SKM-1 (cell line): ENCODE data around the gene ABHD11.
"Not testable (repeated sequence)": the region's sequence is repeated elsewhere in the genome, so short reads cannot be mapped to it uniquely, and the experiment has no call there.

Source experiments
- DNase-seq: peaks from one replicate; lab custom pipeline; 2025; ENCODE audit not compliant: unreplicated experiment; lab: John Stamatoyannopoulos, UW

The ABHD11 gene, protein sequence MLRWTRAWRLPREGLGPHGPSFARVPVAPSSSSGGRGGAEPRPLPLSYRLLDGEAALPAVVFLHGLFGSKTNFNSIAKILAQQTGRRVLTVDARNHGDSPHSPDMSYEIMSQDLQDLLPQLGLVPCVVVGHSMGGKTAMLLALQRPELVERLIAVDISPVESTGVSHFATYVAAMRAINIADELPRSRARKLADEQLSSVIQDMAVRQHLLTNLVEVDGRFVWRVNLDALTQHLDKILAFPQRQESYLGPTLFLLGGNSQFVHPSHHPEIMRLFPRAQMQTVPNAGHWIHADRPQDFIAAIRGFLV

DNA sequence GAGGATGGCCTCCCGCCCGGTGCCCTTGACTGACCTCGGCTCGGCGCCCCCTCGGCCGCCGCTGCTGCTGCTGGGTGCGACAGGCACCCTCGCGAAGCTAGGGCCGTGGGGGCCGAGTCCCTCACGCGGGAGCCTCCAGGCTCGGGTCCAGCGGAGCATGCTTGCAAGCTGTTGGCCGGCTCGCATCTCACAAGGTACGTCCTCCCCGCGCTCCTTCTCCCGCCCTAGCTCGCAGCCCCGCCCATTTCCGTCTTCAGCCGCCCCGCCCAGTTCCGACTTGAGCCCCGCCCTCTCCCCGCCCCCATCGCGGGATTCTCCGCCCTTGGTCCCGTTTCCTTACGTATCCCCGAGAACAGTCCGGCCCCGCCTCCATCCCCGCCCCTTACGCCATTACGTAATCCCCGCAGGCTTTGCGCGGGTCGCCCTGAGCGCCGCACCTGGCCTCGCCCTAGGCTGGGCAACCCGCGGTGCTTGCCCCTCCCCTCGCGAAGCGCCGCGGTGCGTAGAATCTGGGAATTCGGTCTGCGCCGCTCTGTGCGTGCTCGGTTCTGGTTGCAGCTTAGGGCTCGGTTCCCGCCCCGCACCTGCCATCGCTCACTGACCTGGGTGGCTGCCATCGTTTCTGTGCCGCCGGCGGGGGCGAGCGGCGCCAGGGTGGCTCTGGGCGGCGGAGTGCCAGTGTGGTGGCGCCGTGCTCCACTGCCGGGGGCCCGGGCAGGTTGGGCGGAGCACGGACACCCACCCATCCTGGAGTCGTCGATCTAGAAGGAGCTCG, at the start of gene ABHD11:
TSS of gene ABHD11 (minus strand) at position 191 of the 775 bp plus-strand sequence. CDS start at position 159, 32 bp downstream.
- DNase-seq, result peak; percentile 82

DNA sequence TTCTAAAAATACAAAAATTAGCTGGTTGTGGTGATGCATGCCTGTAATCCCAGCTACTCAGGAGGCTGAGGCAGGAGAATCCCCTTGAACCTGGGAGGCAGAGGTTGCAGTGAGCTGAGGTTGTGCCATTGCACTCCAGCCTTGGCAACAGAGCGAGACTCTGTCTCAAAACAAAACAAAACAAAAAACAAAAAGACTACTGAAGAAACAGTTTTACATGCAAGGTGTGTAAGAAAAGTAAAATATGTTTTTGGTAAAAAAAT, 49.1 kb upstream of the ABHD11 start:
- not testable (repeated sequence) for DNase-seq

DNA sequence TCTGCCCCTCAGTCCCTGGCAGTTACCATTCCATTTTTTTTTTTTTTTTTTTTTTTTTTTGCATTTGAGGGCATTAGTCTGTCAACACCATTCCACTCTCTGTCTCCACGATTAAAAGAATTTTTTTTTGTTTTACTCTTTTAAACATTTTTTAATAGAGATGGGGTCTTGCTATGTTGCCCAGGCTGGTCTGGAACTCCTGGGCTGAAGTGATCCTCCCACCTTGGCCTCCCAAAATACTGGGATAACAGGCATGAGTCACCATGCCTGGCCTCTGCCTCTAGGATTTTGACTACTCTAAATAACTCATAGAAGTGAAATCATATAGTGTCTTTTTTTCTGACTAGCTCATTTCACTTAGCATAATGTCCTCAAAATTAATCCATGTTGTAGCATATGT, 48.0 kb upstream of the ABHD11 start:
- DNase-seq, result no peak

DNA sequence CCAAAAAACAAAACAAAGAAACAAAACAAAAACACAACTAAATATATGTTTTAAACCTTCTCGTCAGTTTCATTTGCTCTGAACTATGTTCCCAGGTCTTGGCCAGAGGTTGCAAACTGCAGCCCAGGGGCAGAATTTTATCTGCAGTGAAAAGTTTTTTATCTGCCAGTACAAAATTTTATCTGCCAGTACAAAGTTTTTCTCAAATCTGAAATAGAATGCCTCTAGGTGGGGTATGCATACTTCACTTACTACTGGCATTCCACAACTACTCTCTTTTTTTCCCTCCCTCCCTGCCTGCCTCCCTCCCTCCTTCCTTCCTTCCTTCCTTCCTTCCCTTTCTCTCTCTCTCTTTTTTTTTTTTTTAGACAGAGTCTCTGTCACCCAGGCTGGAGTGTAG, 40.9 kb upstream of the ABHD11 start:
- DNase-seq, result no peak

DNA sequence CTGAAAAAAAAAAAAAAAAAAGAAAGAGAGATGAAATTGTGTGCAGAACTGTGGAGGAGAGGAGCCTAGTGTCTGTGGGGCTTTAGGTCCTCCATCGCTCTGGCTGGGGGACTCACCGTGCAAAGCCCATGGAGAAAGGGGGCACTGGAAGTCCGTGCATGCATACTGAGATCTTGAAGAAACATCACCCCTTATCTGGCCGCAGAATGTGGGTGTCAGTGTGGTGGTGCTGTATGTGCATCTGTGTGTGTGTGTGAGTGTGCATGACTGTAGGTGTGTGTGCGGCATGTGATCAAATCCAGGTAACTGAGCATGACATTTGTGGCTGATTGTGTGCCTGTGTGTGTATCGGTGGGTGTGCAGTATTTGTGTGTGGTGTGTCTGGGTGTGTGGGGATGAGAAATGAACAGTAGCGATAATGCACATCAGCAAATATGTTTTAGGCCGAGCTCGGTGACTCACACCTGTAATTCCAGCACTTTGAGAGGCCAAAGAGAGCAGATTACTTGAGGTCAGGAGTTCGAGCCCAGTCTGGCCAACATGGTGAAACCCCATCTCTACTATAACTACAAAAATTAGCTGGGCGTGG, 40.3 kb upstream of the ABHD11 start:
- no peak for DNase-seq

DNA sequence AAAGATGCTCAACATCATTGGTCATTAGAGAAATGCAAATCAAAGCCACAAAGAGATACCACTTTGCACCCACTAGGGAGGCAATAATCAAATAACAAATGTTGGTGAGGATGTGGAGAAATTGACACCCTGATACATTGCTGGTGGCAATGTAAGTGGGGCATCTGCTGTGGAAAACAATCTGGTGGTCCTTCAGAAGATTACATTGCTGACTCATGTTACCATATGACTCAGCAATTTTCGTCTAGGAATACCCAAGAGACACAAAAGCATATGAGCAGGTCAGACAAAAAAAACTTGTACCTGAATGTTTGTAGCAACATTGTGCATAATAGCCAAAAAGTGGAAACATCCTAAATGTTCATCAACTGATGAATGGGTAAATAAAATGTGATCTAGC, 36.3 kb upstream of the ABHD11 start:
- DNase-seq, result no peak

DNA sequence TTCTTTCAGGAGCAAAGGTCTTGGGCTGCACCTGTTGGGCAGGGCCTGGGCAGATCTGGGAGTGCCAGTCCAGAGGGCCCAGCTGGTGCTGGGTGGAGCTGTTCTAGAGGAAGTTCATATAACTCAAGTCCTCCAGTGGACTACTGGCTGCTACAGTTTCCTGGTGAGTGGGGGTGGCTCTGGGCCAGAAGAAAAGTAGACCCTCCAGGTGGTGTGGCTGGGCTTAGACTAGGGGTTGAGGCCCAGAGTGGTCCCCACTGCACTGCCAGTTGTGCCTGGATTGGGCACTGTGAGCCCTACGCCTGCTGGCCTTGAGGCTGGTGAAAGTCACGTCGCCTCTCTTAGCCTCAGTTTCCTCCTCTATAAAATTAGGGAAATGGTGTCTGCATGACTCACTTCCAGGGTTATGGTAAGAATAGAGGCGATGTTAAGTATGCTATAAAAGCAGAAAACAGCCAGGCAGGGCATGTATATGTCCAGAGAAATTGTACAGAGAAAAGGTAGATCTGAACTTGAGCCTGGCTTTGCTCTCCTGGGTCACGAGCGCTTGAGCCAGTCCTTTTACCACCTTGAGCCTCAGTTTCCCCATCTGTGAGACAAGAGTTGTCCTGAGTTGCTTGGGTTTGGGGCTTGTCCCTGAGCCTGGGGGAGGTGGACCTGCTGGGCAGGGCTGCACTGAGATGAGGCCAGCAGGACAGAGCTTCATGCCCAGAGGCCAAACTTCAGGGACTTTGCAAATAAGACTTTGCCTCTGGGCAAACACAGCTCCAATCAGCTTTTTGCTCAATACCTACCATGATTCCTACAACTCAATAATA, 35.3 kb upstream of the ABHD11 start:
- DNase-seq, result no peak

DNA sequence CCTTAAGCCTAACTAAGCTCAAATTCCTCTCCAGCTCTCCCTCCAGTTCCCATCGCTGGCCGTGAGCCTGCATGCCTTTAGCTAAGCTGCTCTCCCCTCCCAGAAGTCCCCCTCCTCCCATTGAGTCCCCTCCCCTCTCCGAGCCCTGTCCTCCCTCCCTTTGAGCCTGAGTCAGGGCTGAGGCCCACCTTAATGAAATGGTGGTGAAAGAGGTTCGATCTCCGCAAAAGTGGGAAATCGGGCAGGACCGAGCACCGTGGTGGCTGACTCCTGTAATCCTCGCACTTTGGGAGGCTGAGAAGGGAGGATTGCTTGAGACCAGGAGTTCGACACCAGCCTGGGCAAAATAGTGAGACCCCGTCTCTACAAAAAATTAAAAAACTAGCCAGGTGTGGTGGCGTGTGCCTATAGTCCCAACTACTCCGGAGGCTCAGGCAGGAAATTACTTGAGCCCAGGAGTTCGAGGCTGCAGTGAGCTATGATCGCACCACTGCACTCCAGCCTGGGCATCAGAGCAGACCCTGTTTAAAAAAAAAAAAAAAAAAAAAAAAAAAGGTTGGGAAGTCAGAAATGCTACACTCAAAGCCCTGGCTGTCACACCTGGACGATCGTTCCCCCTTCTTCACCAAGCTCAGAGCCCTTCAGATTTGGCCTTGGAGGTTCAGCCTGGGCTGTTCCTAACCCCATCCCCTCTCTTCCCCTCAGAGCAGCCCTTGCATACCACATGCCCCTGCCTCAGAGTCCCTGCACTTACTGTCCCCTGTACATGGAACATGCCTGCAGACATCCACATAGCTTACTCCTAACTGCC, 32.5 kb upstream of the ABHD11 start:
- DNase-seq, result no peak

DNA sequence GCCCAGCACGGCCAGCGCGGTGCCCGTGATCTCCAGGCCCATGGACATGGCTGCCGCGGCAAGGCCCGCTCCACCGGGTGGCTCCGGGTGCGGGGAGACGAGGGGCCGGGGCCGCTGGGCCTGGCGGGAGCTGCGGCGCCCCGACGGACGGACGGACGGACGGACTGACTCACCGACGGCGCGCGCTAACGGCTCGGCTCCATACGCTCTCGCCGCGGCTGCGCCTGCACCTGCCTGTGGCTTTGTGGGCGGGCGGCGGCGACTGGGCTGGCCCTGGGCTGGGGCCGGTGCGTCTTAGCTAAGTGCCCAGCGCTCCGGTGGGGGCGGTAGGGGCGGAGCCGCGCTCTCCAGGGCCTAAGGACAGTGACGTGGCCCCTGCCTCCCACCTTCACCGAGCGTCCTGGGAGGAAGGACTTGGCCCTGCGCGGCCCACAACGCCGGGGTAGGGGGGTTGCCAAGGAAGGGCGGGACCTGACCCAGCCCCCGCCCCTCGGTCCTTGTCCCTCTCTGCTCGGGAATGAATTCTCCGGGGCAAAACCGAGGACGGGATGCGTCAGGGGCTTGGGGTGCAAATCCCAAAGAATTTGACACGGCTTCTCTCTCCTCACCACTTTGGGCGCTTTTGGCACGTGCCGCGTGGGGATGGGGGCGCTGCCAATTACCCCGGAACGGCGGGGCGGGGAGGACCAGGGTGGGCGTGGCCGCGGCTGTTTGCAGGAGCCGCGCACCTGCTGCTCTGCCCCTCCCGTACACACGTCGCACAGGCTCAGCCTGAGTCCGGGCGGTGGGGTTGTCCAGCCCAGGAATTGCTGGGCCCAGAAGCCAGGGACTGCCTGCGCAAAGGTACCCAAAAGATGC, 31.6 kb upstream of the ABHD11 start, which contains the start of gene CLDN3:
TSS of gene CLDN3 (minus strand) at position 269 of the 858 bp plus-strand sequence. CDS start at position 48, 221 bp downstream.
- no peak for DNase-seq

DNA sequence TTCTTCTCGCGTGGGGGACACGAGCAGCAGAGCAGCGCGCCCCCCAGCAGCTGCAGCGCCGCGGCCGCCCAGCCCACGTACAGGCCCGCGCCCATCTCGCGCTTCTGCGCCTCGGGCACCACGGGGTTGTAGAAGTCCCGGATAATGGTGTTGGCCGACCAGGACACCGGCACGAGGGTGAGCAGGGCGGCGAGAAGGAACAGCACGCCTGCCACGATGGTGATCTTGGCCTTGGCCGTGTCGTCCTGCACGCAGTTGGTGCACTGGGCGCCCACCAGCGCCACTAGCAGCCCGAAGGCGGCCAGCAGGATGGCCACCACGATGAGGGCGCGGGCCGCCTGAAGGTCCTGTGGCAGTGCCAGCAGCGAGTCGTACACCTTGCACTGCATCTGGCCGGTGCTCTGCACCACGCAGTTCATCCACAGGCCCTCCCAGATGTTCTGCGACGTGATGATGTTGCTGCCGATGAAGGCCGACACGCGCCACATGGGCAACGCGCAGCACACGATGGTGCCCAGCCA, 30.9 kb upstream of the ABHD11 start:
- no peak for DNase-seq

DNA sequence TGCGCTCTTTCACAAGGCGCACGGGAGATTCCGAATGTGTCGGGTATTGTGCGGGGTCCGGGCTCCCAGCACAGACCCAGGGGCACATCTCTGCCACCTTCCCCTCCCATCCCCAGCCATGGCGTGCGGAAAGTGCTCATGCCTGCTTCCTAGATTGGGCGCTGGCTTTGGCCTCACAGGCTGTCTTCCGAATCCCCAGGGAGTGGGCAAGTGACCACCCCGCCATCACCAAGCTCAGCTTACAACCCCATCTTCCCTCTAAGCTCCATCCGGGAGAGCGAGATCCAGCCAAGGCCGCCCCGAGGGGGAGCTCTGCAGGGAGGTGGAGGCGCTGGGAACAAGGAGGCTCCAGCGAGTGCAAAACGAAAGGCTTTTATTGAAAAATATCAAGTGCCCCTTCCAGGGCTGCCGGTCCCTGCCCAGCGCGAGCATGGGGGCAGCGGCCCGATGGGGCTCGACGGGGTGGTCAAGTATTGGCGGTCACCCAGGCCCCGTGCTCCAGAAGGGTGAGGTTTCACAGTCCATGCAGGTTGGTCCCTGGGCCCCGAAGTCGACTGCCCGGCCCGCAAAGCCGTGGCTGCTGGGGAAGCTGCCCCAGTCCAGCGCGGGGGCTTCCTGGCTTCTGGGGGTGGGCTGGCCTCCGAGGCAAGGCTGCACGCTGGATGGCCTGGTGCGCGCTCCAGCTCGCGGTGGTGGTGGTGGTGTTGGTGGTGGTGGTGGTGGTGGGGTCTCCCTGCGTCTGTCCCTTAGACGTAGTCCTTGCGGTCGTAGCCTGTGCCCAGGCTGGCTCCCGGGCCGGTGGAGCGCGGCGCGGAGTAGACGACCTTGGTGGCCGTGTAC, 30.3 kb upstream of the ABHD11 start:
- no peak for DNase-seq

DNA sequence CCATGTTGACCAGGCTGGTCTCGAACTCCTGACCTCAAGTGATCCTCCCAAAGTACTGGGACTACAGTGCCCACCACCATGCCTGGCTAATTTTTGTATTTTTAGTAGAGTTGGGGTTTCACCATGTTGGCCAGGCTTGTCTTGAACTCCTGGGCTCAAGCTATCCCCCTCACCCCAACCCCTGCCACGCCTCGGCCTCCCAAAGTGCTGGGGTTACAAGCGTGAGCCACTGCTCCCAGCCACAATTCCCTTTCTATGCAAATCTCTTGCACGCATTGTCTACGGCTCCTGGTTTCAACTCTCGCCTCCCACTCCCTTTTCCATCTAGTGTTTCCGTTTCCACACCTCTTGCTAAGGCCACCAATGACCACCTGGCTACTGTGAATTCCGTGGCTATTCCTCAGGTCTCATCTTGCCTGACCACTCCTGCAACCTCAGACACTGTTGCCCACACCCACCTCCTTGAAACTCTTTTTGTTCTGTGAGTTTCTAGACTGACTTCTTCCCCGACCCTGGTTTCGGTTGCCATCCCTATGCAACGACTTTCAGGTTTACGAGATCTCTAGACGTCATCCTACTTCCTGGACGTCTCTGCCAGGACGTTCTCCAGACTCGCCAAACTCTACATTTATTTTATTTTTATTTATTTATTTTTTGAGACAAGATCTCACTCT, 28.1 kb upstream of the ABHD11 start:
- DNase-seq, result no peak

DNA sequence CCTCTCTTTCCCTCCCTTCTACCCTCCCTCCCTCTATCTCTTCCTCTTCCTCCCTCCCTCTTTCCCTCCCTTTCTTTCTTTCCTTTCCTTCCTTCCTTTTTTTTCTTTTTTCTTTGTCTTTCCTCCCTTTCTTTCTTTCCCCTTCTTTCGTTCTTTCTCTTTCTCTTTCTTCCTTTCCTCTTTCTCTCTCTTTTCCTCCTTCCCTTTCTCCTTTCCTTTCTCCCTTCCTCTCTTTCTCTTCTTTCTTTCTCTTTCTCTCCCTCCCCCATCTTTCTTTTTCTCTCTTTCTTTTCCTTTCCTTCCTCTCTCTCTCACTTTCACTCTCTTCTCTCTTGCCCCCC, 24.0 kb upstream of the ABHD11 start:
- DNase-seq, result no peak

DNA sequence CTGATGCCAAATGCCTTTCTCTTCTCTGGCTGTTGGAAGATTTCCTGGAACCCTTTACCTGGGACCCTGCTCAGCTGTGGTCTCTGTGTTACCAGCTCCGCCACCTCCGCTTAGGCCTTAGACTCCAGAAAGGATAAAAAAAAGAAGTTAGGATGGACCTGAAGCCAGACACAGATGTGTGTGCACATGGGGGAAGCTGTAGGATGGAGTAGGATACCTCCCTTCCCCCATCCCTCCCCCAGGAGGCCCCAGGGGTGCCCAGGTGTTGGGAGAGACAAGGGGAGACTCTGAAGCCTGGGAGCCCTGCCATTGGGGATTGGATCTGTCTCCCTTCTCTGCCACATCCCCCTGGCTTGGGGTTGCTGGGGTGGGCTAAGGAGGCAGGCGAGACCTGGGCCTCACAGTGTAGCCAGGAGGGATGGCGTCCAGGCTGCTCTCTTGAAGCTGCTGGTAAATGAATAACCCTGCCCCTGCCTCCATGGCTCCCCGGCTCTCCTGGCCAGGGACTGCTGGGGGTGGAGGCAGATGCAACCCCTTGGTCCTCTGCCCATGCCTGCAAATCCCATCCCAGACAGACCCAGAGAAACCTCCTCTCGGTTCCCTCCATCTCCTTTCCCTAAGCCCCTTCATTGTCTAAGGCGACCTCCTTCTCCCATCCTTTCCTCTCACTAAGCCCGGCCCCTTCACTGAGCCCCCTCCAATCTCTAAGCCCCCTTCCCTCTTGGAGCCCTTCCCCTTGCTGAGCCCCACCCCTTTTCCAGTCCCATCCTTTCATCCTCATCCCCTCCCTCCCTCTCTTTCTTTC, 23.5 kb upstream of the ABHD11 start:
- DNase-seq, result no peak

DNA sequence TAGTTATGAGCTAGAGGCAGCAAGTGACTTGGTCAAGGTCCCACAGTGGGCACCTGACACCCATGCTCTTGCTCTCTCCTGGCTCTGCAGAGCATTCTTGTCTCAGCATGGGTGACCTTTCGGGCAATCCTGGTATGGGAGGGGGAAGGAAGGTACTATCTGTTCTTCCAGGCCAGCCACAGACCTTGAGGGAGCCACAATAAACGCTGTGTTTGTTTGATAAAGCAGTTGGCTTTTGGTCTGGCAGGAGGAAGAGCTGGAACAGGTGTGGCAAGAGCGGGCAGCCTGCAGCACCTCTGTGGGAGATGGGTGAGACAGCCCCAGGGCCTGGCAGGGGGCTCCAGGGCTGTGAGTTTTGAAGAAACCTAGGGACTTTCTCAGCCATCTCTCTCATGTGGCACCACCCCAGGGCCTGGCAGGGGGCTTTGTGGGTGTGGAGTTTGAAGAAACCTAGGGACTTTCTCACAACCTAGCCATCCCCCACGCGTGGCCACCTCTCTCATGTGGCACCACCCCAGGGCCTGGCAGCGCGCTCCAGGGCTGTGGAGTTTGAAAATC, 20.1 kb upstream of the ABHD11 start:
- DNase-seq, result no peak

DNA sequence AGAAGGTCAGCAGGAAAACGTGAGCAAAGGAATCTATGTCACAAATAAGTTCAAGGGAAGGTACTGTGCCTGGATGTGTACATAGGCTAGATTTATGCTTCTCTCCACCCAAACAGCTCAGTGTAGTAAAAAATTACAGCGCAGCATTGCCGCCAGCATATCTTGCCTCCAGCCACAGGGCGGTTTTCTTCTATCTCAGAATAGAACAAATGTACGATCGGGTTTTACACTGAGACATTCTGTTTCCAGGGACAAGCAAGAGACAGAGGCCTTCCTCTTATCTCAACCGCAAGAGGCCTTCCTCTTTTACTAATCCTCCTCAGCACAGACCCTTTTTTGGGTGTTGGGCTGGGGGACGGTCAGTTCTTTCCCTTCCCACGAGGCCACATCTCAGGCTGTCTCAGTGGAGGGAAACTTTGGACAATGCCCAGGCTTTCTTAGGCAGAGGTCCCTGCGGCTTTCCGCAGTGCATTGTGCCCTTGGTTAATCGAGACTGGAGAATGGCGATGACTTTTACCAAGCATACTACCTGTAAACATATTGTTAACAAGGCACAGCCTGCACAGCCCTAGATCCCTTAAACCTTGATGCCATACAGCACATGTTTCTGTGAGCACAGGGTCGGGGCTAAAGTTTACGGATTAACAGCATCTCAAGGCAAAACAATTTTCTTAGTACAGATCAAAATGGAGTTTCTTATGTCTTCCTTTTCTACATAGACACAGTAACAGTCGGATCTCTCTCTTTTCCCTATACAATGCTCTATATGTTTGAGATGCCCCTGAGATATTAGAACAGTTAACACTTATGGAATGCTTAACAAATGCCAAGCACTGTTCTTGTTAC, 11.6 kb upstream of the ABHD11 start:
- DNase-seq, result peak; percentile 60
